Ectodermal cell (in vitro differentiated cells): ENCODE measurements around the gene S100A6.
"Not testable (repeated sequence)": the region's sequence is repeated elsewhere in the genome, so short reads cannot be mapped to it uniquely, and the experiment has no call there.

Experiments used
- H3K27ac ChIP-seq: 2 replicates; pipeline ENCODE4 v1.7.0; 2013; ENCODE audit warnings: mild to moderate bottlenecking, low read depth, low read length; ENCODE audit not compliant: insufficient read depth, poor library complexity, severe bottlenecking
- H3K27me3 ChIP-seq: 2 replicates; pipeline ENCODE4 v1.7.0; 2013; ENCODE audit warnings: mild to moderate bottlenecking, low read length; ENCODE audit not compliant: insufficient read depth, control insufficient read depth, poor library complexity, severe bottlenecking
- H3K36me3 ChIP-seq: one replicate; pipeline ENCODE4 v1.7.0; 2013; ENCODE audit warnings: low read length; ENCODE audit not compliant: control insufficient read depth, insufficient read depth
- H3K4me1 ChIP-seq: one replicate; pipeline ENCODE4 v1.7.0; 2013; ENCODE audit warnings: low read length; ENCODE audit not compliant: control insufficient read depth, insufficient read depth
- H3K4me3 ChIP-seq: 2 replicates; pipeline ENCODE4 v1.7.0; 2013; ENCODE audit warnings: low read depth, low read length, control low read depth; ENCODE audit not compliant: insufficient read depth
- H3K9me3 ChIP-seq: 2 replicates; pipeline ENCODE4 v1.7.0; 2013; ENCODE audit warnings: mild to moderate bottlenecking, low read length, moderate library complexity; ENCODE audit not compliant: control insufficient read depth
- WGBS, 2 experiments: methylation state at CpG; one replicate each; pipeline ENCODE4 v1.1.7; 2013; ENCODE audit warnings: missing lambda C conversion rate in 2 of 2; 5-methylcytosine and 5-hydroxymethylcytosine counted together

S100A6 gene

GRCh38 chr1:153565529-153566374, 30.0 kb upstream of the S100A6 start, which contains the start of gene S100A2:
Gene S100A2, minus strand, starts transcription at chr1:153565844. Its CDS starts 1,967 bp downstream, at chr1:153563877.
- Histone ChIP-seq H3K4me3 (no peak within 1 kb of the TSS), H3K27me3 (no peaks in the 10 kb centered on the region), H3K36me3 (no peaks in the 10 kb centered on the region), H3K27ac (no peak within 1 kb of the TSS), H3K9me3 (no peaks in the 10 kb centered on the region), H3K4me1 (peaks cover 18% of the 10 kb centered on the region)
- WGBS, 2 experiments: 84 to 85% methylated on average over 7 to 8 of the region's 8 CpGs

- whole genome bisulfite sequencing, 2 experiments: 91 to 92% methylated on average over 7 of the region's 7 CpGs
- no peak overlapping the region for H3K27ac ChIP-seq
Observed at GRCh38 chr1:153563991-153564390, 28.2 kb upstream of the S100A6 start.

GRCh38 chr1:153563483-153563901, 27.7 kb upstream of the S100A6 start:
- Histone ChIP-seq H3K27me3 (no peaks in the 10 kb centered on the region), H3K4me1 (peaks cover 18% of the 10 kb centered on the region), H3K36me3 (no peaks in the 10 kb centered on the region), H3K27ac (no peak overlapping the region), H3K9me3 (no peaks in the 10 kb centered on the region), H3K4me3 (no peak overlapping the region)
- WGBS, 2 experiments: 83 to 86% methylated on average over 6 of the region's 6 CpGs

More at GRCh38 chr1:153563991-153564390, 28.2 kb upstream of the S100A6 start:
- Histone ChIP-seq H3K4me3 (no peak overlapping the region), H3K36me3 (no peaks in the 10 kb centered on the region), H3K9me3 (no peaks in the 10 kb centered on the region), H3K4me1 (peaks cover 18% of the 10 kb centered on the region), H3K27me3 (no peaks in the 10 kb centered on the region)

GRCh38 chr1:153562021-153562420, 26.2 kb upstream of the S100A6 start:
- not testable (repeated sequence) for H3K4me3 ChIP-seq, H3K4me1 ChIP-seq, H3K27me3 ChIP-seq, H3K9me3 ChIP-seq, H3K27ac ChIP-seq, H3K36me3 ChIP-seq
- WGBS, 2 experiments: 96 to 97% methylated on average over 3 of the region's 3 CpGs

GRCh38 chr1:153561466-153561985, 25.7 kb upstream of the S100A6 start:
- Histone ChIP-seq H3K9me3 (no peaks in the 10 kb centered on the region), H3K4me3 (no peak overlapping the region), H3K36me3 (no peaks in the 10 kb centered on the region), H3K27me3 (no peaks in the 10 kb centered on the region), H3K27ac (no peak overlapping the region), H3K4me1 (peaks cover 3% of the 10 kb centered on the region)
- 93 to 95% methylated on average over 3 of the region's 3 CpGs for WGBS, 2 experiments

- Histone ChIP-seq H3K27ac (no peak overlapping the region), H3K4me1 (no peaks in the 10 kb centered on the region), H3K4me3 (no peak overlapping the region), H3K27me3 (no peaks in the 10 kb centered on the region), H3K36me3 (no peaks in the 10 kb centered on the region), H3K9me3 (no peaks in the 10 kb centered on the region)
- WGBS, 2 experiments: 88 to 92% methylated on average over 10 of the region's 10 CpGs
Observed at GRCh38 chr1:153560771-153561465, 25.1 kb upstream of the S100A6 start.

- 91 to 97% methylated on average over 2 of the region's 2 CpGs for WGBS, 2 experiments
- H3K36me3 ChIP-seq: no peaks in the 10 kb centered on the region
- H3K27ac ChIP-seq: no peak overlapping the region
- H3K9me3 ChIP-seq: no peaks in the 10 kb centered on the region
- no peaks in the 10 kb centered on the region for H3K4me1 ChIP-seq
- no peaks in the 10 kb centered on the region for H3K27me3 ChIP-seq
- H3K4me3 ChIP-seq: no peak overlapping the region
Observed at GRCh38 chr1:153560241-153560640, 24.4 kb upstream of the S100A6 start.

GRCh38 chr1:153557877-153558276, 22.1 kb upstream of the S100A6 start:
- H3K36me3 ChIP-seq: no peaks in the 10 kb centered on the region
- no peaks in the 10 kb centered on the region for H3K27me3 ChIP-seq
- H3K9me3 ChIP-seq: no peaks in the 10 kb centered on the region
- no peak overlapping the region for H3K27ac ChIP-seq
- peaks cover 4% of the 10 kb centered on the region for H3K4me1 ChIP-seq
- H3K4me3 ChIP-seq: no peak overlapping the region
- WGBS, 2 experiments: 88 to 91% methylated on average over 2 to 3 of the region's 3 CpGs

GRCh38 chr1:153556348-153556747, 20.6 kb upstream of the S100A6 start:
- WGBS, 2 experiments: 93 to 95% methylated on average over 1 of the region's 1 CpG
- H3K27me3 ChIP-seq: no peaks in the 10 kb centered on the region
- no peak overlapping the region for H3K27ac ChIP-seq
- no peaks in the 10 kb centered on the region for H3K36me3 ChIP-seq
- no peak overlapping the region for H3K4me3 ChIP-seq
- no peaks in the 10 kb centered on the region for H3K9me3 ChIP-seq
- H3K4me1 ChIP-seq: peaks cover 4% of the 10 kb centered on the region
